CD4-positive, alpha-beta T cell treated with Interferon alpha-2 for 1 hour (primary cell): ENCODE measurements around the gene SNED1.

Experiments used
- DNase-seq, 2 donors: peaks; one replicate each; pipeline ENCODE4 v3.0.0-alpha.2; 2020 to 2022

SNED1 gene

DNA sequence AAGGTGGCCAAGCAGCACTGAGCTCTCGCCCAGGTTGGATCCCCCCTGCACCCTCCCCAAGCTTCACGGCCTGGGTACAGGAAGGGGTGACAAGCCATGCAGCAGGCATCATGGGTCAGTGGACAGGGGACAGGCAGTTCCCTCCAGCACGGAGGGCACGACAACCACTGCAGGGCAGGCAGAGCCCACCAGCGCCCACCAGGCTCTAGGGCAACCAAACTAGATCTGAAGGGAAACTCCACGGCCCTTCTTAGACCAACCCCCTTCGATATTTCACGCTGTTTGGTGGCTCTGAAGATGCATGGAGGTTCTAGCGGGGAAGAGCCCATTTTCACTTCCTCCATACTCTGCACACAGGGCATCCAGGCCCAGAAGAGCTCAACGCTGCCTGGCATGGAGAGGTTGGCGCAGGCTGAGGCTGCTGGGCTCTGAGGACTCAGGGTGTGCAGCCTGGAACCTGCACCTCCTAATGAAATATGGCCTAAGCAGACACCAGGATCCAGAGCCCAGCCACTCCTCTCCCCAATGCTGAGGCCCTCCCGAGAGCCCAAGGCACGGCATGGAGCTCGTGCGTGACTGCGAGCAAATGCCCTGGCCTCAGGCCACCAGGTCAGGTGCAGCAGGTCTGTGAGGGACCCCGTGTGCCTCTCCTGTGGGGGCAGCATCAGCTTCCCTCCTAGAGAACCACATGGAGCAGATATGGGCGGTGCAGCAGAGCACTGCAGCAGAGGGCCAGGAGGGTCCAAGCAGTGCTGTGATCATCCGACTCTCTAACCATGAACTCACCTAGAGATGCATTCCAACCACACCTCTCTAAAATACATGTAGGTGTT lies 112.4 kb downstream of the SNED1 start:
- DNase-seq: no peak

- DNase-seq: peak in 1 of 2 donors; percentile 43
These were observed 113.0 kb downstream of the SNED1 start for GRCh38 chr2:241111440-241111805.

DNA sequence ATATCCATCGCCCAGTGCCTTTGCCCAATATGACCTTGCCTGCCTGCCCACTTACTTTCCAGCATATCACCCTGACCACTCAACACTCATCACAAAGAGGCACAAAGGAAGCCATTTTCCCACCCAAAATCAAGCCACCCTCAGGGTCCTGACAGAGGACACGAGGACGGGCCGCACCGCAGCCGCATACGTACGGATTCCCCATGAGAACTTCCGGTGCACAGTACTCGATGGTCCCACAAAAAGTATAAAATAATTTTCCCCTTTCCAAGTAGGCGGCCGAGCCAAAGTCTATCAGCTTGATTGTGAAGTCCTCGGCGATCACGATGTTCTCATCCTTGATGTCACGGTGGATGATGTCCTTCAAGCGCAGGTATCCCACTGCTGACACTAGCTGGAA lies 113.6 kb downstream of the SNED1 start:
- DNase-seq: no peak

DNA sequence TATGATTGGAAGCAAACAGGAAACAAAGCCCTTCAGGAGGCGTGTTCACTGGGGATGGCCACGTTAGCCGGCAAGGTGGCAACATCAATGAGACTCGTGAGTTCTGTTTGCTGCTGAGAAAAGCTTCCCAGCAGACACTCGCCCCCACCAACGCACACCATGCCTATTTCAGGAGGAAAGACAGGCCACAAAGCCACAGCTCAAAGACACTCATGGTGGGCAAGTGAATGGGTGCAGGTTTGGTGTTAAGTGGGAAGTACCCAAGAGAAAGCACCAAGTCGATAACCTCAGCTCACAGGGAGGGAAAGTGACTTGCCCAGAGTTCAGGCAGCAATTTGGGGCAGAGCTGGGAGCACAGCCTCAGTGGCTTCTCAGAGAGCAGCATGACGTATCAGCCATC lies 114.2 kb downstream of the SNED1 start:
- peak in 1 of 2 donors; percentile 65 for DNase-seq

GRCh38 chr2:241114836-241115235 lies 116.4 kb downstream of the SNED1 start:
- no peak for DNase-seq

GRCh38 chr2:241115361-241115760 lies 116.9 kb downstream of the SNED1 start:
- DNase-seq: no peak

DNA sequence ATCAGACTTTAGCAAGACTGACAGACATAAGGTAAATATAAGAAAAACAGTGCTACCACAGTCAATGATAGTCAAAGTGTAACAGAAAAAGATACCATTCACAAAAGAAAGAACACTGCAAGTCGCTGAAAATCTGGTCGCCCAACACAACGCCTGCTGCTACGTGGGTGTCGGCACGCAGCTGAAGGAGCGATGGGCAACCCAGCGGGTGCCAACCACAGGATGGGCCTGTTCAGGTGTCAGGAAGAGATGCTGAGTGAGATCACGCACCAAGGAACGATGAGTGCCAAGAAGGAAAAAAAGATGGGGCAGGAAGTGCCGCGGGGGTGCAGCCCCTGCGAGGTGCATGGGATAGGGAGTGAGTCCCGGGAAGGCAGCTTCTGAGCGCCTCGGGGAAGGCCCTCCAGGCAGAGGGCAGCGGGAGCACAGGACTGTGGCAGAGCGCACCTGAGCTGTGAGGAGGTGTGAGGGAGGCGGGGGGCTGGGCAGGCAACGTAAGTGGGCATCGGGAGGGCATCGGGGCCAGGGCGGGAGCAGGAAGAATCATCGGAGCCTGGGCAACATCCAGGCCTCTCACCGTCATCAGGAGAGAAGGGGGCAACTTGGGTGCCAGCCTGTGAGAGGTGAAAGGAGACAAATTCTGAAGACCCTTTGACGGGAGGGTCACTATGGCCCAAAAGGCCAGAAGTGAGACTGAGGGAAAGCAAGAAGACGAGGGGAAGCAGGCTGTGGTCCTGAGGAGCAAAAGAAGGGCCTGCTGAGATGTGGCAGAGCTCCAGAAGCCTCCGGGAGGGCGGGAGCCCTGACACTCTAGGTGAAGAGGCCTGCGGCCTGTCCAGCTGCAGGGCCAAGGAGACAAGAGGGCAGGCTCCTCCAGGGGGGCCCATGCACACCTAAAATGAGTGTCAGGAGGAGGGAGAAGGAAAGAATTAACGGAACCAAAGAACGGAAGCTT lies 118.5 kb downstream of the SNED1 start:
- DNase-seq: no peak

DNA sequence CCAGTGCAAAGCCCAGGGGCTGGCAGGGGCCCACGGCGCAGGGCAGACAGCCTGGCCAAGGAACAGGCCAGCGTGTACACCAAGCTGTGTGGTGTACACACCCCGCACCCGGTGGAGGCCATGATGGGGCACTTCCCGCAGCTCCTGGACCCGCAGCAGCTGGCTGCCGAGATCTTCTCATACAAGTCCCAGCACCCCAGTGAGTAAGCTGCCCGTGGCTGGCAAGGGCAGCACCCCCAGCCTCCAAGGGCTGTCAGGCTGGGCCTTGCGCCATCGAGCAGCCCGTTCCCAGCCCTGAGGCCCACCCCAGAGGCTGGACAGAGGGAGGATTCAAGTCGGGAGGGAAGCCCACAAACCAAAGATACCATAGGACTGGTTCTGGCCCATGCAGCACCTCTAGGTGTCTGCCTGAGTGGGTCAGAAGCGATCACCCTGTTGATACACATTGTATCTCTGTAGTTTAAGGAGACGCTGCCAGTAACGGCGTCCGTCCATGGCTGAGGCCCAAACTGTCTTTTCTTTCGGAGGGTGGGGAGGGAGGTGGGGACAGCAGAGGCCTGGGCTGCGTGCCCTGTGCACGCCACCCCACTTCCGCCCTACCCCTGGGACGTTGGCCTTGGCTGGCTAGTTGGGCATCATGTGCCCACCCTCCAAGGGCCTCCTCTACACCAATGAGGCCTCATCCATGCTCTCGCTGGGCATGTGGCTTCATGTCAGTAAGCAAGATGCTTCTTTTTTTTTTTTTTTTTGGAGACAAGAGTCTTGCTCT lies 120.5 kb downstream of the SNED1 start:
- DNase-seq: no peak

DNA sequence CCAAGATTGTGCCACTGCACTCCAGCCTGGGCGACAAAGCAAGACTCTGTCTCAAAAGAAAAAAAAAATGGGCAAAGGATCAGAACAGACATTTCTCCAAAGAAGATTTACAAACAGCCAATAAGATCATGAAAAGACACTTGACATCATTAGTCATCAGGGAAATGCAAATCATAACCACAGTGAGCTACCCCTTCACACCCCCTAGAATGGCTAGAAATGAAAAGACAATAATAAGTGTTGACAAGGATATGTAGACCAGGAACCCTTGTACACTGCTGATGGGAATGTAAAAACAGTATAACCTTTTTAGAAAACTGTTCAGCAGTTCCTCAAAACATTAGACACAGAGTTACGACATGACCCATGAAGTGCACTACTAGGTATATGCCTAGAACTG lies 122.0 kb downstream of the SNED1 start:
- DNase-seq: no peak

DNA sequence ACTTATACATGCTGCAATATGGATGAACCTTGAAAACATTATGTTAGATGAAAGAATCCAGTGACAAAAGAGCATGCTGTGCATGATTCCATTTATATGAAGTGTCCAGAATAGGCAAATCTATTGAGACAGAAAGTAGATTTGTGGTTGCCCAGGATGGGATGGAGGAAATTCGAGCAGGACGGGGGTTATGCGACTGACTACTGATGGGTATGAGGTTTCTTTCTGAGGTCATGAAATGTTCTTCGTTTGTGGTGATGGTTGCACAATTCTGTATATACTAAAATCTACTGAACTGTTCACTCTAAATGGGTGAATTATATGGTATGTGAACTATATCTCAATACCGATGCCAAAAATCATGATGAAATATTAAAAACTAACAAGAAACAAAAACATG lies 122.6 kb downstream of the SNED1 start:
- no peak for DNase-seq

GRCh38 chr2:241122376-241123002 lies 124.1 kb downstream of the SNED1 start:
- no peak for DNase-seq

- DNase-seq: peak in 1 of 2 donors; percentile 67
These were observed 125.6 kb downstream of the SNED1 start for GRCh38 chr2:241123816-241124536.

DNA sequence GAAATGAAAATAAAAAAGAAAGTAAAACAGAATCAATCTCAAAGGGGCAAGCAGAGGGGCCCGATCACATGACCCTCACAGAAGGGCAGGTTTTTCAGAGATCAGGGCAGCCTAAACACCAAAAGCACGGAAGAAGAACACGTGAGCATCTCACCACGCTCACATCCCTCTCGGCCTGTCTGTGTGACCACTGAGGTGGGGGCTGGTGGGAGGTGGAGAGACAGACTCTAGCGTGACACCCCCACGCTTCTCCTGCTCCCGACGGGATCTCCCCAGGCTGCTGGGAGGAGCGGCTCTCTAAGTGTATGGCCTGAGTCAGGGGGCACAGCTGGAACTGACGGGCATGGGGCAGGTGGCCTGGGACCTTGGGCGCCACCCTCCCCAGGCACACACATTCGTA lies 127.2 kb downstream of the SNED1 start:
- DNase-seq: no peak

DNA sequence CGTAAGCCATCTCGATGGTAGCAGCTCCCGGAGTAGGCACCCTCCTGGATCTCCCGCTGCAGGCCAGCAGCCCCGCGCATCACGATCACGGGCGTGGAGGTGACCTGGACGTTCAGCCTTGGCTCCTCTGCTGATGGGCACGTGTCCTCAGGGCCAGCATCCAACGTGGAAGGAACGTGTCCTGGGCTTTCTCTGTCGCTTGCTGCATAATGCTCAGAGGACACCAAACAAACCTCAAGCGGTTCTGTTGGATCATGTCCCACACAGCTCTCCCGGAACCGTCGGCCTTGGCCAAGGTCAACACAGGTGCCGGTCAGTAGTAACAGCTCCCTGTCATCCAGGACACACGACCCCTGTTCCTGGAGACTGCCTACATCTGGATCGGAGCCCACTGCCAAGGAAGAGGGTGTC lies 127.8 kb downstream of the SNED1 start:
- no peak for DNase-seq

GRCh38 chr2:241126771-241127202 lies 128.4 kb downstream of the SNED1 start:
- DNase-seq: no peak

GRCh38 chr2:241128266-241128665 lies 129.8 kb downstream of the SNED1 start:
- no peak for DNase-seq

GRCh38 chr2:241129086-241129871 lies 130.9 kb downstream of the SNED1 start:
- no peak for DNase-seq

DNA sequence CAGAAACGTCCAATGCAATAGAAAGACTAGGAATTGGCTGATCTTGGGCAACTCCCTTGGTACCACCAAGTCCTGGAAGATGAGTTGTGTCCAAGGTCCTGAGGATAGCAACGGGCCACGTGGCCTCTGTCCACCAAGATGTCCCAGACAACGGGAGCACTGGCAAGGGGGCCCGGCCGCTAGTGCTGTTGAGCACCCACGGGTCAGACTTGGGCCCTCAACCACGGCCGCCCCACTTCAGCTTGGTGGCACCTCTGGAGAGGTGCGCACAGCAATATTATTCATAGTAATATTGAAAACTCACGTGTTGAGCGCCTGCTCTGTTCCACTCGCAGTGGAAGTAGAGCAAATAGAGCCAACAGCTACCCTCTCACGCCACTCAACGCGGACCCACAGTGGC lies 131.9 kb downstream of the SNED1 start:
- no peak for DNase-seq

GRCh38 chr2:241131531-241131930 lies 133.1 kb downstream of the SNED1 start:
- no peak for DNase-seq

DNA sequence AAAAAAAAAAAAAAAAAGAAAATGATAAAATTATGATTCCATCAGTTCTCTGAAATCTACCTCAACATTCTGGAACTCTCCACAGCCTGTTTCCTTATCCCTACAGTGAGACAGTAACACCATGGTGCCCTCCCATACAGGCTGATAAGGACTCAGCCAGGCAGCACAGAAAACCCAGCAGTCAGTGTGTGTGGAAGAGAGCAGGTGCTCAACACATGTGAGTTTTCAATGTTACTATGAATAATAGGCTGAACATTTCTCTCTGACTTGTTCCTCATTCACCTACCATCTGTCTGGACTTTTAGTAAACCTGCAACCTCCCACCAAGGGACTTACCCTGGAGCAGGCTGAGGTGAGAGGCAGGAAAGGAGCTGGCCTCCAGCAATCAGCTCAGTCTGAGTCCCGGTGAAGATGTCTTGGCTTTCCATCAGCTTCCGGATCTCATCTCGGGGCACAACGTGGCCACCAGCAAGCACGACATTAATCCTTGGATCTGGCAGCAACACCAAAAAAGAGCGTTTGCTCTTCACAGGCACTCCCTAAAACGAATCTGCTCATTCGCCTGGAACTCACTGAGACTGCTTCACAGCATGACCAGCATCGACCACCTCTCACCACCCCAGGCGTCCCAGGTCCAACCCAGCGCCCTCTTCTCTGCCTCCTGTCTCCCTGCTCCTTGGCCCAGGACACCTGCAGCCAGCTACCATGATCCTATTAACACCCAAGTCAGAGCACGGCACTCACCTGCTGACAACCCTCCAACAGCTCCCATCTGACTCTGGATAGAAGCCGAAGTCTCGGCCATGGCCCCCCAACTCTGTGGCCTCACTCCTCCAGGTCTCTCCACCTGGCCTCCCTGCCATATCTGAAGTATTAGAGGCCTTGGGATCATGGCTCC lies 134.4 kb downstream of the SNED1 start:
- no peak for DNase-seq
